GM18868 (cell line): Measurements from ENCODE around the gene CCDC150.

Experiments used
- ATAC-seq: cut with Tn5 transposase; IDR thresholded peaks from one replicate; pipeline ENCODE4 v1.9.1; 2021; ENCODE audit warnings: mild to moderate bottlenecking, moderate library complexity; ENCODE audit not compliant: unreplicated experiment

The CCDC150 gene

GRCh38 chr2:196758474-196759377, 119.2 kb downstream of the CCDC150 start:
- no peak for ATAC-seq

- ATAC-seq: no peak
These were observed 119.8 kb downstream of the CCDC150 start for GRCh38 chr2:196759378-196759706.

DNA sequence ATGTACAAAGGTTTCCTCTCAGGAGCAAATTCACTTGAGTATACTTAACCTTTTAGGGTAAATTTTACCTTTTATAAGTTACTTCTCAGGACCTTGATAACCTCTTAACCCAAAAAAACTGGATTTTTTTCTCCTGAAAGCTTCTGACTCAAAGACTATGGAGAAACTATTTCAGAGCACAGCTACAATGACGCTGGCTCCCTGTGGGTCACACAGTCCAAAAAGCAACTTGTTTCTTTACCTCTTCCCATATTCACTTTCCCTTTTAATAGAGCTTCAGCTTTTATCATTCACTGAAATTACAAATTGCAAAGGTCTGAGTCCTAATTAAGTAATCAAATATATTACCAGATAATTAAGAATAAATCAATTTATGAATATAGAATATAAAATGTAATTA, 127.6 kb downstream of the CCDC150 start:
- ATAC-seq: no peak
